SK-N-DZ (cell line): ENCODE results near the gene KDM4C.

Experiments
- DNase-seq: peaks from one replicate; pipeline ENCODE4 v3.0.0-alpha.2; 2015; ENCODE audit warnings: low spot score
- small RNA-seq, 2 experiments: library from RNA; depleted of rRNA; stranded (forward); fragments of <200 nt; gene quantifications; one replicate each; pipeline ENCODE3, GENCODE V24; 2014

KDM4C gene

DNA sequence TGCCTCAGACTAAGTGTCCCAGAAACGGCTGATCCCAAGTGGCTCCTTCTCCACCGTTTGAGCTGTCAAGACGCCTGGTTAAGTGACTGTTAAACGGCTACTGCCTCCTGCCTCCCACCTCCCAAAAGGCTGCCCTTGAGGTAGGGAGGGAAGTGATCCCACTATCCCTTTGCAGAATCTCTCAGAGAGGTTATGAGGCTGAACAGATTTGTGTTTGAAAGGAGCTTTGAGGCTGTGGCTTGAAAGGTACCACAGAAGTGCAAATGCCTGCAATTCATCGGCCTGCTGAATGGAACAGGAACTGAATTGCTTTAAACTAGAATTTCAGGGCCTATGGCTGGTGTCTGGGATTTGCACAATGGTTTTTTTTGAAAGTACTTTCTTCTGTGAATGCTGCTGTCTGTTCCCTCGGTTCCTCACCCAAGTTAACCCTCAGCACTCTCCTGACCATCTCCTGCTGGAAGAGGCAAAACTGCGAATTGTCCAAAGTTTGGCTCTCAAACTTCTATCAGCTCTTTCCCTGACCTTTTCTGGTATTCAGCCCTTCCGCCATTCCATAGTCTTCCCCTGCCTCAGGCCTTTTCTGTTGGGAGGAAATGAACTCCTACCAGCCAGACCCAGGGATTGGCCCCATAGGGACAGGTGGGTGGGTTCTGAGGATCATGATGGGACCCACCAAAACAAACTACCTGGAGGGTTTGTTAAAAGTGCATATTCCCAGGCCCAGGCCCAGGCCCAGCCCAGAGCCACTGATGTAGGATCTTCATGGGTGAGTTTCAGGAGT is 453.3 kb downstream of the KDM4C start:
- no peak for DNase-seq

DNA sequence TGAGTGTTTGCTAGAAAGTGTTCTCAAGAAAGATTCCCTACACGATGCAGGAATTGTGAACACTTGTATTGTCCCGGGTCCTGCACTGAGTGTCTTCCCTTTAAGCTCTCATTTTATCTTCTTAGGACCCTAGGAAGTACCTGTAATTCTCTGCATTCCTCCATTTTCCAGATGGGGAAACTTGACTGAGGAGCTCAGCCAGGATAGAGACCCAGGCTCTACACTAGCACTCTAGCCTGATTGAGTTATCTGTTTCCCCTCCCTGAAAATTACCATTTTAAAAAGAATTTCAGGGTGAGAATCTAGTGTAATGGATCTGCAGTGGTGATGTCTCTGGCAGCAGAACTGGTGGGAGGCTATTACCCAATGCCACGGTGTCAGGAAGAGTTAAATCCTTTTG is 453.9 kb downstream of the KDM4C start:
- DNase-seq, result no peak

DNA sequence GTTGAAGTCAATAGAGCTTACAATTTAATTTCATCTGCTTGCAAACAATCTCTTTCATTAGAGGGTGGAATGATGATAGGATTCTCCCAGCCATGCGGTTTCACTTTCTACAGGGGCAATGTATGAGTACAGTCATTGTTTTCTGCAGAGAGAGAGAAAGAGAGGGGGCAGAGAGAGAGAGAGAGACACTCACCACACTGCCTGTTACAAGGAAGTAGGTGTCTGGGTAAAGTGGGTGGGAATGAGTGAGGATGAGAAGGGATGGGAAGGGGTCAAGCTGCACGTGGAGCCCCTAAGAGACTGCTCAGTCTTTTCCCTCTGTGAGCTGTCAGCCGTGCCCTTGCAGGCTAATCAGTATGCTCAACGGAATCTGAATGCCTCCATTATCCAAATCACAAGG is 454.3 kb downstream of the KDM4C start:
- no peak for DNase-seq

- no peak for DNase-seq
Observed at GRCh38 chr9:7216004-7216841, 458.4 kb downstream of the KDM4C start.

GRCh38 chr9:7223981-7224380 is 466.2 kb downstream of the KDM4C start:
- DNase-seq, result no peak

Small RNA genes lying within 50 kb of the gene (small RNA-seq; reads per million reads assigned to genes)
- 0 reads per million in 2 experiments for gene SNRPEP2
